NCI-H1048 (cell line): ENCODE data around the gene COX4I2.

ENCODE experiments used
- DNase-seq: peaks from one replicate; lab custom pipeline; 2025; lab: John Stamatoyannopoulos, UW

The COX4I2 gene

DNA sequence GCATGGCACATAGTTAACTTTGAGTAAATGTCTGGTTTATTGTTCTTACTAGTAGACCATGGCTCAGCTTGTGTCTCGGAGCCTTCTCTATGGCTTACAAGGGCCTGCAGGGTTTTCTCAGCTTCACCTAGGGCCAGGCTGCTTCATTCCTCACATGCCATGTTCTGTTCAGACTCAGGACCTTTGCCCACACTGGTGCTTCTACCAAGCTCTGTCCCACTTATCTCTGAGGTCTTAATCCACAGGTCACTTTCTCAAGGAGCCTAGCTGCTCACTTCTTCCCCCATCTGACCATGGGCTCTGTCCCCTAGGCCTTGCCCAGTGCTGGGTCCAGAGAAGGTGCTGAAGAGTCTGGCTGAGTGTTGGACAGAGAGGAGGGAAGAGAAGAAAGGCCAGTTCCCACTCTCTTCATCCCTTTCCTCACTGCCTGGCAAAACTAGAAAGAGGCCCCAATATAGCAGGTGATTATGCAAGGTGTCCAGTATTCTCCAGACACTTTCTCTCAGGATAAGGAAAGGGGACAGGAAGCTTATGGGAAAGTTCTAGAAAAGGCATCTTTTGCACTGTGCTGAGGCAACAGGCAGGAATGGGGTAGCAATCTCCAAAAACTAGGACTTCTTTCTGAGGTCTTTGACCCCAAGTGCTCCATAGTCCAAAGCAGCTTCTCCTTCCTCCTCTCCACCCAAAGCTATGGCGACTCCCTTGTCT, 40.0 kb downstream of the COX4I2 start:
- no peak for DNase-seq

DNA sequence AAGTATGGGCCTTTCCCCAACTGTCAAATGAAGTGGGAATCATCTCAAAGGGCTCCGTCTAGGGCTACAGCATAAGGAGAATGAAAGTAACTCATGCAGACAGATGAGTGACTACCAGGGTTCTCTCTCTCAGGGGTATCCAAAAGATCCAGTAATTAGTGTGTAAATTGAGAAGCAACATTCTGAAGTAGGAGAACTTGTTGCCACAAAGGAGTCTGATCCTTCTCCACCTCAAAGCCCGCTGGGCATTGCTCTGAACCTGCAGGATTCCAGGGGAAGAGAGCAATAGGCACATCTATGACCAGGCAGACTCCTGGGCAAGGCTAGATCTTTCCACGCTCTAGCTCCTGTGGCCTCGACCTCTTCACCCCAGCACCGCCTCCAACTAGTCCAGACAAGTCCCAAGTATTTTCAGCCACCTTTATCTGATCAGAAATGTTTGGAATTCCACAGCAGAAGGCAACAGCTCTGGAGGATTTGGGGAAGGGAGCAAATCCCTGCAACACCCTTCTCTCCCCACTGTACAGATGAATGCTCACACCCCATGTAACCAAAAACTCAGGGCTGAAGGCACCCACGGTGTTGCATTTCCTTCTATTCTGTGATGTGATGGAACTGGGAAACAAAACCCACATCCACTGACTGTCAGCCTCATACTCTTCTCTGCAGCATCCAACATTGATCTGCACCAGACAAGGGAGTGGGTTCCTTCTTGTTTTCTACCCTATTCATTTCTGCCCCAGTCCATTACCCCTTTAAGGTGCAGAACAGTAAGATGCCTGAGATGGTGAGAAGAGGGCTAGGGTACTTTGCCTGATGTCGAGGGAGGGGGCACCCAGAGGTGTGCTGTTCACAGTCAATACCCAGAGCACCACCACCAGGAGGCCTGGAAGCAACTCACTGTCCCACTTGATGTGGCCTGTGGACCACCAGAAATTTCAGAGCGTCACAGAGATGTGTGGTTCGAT, 41.0 kb downstream of the COX4I2 start:
- DNase-seq: no peak

DNA sequence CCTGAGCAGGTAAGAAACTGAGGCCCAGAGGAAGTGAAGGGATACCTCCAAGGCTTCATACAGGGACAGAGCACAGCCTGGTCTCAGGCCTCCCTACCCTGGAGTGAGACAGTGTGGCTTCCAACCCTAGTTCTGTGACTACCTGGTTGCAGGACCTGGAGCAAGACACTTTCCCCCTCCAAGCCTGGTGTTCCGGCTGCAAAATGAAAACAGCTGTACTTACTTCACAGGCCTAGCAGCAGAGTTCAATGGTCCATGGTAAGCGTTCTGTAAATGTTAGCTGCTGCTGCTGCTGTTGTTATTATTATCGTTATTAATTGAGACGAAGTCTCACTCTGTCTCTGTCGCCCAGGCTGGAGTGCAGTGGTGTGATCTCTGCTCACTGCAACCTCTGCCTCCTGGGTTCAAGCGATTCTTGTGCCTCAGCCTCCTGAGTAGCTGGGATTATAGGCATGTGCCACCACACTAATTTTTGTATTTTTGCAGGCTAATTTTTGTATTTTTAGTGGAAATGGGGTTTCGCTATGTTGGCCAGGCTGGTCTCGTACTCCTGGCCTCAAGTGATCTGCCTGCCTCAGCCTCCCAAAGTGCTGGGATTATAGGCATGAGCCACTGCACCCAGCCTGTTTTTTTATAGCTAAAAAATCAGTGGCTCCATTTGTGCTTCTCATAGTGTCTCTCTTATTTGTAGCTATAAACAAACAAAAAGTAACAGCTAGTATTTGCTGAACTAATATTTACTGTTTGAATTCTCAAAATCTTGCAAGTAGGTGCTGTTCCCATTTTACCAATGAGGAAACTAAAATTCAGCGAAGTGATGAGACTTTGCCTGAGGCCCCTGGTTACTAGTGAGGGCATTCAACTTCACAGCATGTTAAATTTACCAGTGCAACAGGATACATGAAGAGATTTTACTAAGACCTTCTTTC, 41.9 kb downstream of the COX4I2 start:
- DNase-seq: no peak

DNA sequence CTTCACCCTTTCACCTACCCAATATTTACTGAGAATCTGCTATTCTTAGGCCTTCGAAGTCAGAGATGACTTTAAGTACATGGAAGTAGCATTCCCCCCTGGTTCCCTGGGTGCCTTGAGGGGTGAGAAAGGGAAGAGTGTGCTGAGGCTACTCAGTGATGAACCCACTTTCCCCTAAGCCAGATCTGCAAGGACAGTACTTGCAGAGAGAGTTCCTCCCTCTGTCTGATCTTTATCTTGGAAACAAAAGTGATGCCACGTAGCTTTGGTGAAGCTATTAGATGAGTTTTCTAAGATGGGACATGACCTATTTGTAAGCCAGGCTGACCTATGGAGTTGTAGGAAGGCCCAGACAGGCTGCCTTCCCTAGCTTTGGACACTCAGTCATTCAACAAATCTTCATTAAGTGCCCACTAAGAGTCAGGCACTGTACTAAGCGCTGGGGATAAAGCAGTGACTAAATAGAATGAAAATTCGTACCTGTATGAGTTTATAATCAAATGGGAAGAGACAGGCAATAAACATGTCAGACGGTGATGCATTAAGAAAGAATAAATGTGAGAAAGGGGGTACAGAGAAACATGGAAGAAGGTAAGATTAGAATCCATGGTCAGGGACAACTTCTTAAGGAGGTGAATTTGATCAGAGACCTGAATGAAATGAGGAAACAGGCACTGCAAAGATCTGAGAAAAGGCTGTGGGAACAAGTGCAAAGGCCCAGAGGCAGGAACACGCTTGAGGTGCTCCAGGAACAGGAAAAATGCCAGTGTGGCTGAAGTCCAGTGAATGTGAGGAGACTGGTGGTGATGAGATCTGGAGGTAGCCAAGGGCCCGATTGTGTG, 42.8 kb downstream of the COX4I2 start:
- no peak for DNase-seq

DNA sequence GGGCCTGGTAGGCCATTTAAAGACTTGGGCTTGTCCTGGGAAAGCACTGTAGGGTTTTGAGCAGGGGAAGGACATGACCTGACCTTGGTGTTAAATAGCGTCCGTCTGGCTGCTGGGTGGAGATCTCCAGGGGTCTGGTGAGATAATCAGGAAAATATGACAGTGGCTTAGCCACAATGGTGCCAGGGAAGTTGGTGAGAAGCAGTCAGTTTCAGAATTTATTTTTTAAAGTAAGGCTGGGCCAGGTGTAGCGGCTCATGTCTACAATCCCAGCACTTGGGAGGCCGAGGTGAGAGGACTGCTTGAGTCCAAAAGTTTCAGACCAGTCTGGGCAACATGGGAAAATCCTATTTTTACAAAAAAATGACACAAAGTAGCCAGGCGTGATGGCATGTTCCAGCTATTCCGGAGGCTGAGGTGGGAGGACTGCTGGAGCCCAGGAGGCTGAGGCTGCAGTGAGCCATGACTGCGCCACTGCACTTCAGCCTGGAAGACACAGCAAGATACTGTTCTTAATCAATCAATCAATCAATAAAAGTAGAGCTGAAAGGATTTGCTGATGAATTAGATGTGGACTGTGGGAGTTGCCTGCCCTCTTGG, 43.5 kb downstream of the COX4I2 start:
- DNase-seq: no peak

DNA sequence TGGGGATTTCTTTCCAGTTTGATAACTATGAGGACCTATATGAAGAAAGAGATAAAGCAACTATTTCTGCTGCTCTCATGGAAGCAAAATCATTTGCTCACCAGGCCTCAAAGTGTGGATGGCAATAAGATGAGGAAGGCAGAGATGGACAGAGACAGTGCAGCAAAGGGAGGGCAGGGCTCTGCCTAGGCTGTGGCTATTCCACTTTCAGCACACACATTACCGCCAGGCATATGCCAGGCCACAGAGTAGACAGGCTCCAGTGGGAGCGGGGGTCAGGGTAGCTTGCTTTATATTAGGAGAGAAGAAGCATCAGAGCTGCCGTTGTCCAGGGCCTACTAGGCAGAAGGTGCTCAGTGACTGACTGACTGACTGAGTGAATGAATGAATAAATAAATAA, 44.1 kb downstream of the COX4I2 start:
- DNase-seq: no peak

DNA sequence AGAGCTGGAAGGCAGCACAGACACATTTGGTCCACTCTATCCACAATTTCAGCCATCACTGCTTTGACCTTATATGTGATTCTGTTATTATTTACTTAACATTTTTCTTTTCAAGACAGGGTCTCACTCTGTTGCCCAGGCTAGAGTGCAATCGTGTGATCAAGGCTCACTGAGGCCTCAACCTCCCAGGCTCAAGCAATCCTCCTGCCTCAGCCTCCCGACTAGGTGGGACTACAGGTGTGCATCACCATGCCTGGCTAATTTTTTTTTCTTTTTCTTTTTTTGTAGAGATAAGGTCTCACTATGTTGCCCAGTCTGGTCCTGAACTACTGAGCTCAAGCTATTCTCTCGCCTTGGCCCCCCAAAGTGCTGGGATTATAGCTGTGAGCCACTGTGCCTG, 44.6 kb downstream of the COX4I2 start:
- no peak for DNase-seq

DNA sequence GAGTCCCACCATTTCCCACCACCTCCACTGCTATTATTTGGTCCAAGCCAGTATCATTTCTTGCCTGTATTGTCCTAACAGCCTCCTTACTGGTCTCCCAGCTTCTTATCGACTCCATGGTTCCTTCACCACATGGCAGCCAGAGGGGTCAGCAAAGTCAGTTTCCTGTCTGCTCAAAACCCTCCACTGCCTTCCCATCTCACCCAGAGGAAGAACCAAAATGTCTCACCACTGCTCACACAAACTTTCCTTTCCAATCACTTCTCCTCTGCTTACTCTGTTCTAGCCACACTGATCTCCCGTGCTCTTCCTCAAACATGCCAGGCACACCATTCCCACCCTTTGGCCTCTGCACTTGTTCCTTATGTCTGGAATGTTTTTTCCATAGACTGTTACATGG, 45.2 kb downstream of the COX4I2 start:
- DNase-seq: no peak

DNA sequence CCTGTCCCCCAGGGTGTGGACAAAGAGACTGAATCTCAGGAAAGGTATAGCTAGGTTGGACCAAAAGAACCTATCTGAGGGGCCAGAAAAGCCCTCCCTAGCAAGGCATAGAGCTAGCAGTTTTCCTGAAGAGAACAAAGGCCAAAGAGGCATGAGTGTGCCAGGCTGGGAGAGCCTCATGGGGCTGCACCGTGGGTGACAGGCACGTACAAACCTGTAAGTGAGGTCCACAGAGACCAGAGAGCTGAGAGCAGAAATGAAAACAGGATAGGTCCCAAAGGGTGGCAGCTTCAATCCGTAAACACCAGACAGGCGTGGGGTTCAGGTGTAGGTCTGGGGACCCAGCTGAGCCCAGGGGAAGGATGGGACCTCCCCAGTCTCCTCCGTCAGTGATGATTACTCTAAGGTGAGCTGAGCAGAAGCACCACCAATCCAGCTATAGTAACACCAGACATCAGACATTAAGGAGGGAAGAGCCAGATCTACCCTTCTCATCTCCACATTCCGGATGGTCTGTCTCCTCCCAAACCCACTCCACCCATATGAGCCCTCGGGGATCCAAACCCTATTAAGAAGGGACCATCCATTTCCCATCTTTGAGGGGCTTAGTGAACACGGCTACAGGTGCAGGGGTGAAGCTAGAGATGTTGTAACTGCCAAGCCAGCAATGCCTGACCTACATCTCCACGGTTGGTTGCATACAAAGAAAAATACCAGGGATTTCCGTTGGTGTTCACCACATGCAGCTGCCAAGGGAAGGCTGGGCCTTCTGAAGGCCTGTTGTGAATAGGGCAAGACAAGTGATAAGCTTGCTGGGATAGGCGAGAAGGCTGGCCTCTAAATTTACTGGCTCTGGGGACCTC, 46.7 kb downstream of the COX4I2 start:
- DNase-seq: no peak

DNA sequence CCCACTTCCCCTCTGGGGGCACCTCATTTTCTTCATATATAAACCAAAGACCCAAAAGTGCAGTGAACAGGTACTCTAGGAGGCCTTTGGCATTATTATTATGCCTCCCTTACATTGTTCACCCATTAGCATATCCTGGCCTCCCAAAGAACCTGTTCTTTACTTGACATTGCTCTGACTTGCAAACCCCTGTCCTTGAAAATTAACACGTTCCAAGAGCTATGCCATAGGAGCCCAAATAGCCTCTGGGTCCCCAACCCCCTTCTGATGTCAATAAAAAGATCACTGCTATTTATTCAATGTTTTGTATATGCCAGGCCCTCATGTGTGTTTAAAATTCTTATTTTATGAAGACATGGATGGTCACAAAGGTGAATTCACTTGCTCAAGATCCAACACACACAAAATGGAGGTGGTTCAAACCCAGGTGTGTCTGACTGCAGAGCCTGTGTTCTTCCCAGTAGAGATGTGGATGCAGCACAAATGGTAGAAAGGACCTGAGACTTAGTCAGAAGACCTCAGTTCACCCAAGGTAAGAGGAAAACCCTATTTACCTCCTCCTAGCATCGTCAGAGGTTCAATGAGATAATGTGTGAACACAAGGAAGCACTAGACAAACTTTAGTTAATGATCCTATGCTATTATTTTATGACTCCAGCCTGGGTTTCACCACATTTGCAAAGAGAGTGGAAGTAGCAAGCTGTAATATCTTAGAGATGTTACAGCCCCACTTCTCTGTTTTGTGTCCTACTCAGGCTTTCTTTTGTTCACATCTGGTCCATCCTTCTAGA, 48.3 kb downstream of the COX4I2 start:
- no peak for DNase-seq

DNA sequence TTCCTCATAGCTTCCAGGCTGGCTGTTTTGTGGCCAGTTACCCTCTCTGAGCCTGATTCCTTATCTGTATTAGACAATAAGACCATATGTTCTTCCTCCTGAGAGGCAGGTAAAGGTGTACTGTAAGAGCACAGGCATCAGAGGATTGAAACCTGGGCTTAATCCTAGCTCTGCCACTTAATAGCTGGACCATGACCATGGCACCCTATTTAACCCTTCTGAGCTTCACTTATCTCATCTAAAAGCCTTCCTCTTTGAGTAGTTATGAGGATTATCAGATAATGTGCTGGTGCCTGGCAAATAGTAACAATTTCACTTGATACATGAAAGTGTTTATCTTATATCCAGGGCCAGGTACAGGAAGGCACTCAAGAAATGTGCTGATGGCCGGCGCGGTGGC, 50.1 kb downstream of the COX4I2 start:
- no peak for DNase-seq

DNA sequence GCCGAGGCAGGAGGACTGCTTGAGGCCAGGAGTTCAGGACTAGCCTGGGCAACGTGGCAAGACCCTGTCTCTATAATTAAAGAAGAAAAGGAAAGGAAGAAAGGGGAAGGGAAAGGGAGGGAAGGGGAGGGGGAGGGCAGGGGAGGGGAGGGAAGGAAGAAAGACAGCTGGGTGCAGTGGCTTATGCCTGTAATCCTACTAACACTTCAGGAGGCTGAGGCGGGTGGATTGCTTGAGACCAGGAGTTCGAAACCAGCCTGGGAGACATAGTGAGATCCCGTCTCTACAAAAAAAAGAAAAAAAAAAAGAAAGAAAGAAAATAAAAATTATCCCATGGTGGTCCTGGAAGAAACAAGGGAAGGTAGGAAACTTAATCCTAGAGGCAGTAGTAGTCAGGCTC, 51.4 kb downstream of the COX4I2 start:
- no peak for DNase-seq

DNA sequence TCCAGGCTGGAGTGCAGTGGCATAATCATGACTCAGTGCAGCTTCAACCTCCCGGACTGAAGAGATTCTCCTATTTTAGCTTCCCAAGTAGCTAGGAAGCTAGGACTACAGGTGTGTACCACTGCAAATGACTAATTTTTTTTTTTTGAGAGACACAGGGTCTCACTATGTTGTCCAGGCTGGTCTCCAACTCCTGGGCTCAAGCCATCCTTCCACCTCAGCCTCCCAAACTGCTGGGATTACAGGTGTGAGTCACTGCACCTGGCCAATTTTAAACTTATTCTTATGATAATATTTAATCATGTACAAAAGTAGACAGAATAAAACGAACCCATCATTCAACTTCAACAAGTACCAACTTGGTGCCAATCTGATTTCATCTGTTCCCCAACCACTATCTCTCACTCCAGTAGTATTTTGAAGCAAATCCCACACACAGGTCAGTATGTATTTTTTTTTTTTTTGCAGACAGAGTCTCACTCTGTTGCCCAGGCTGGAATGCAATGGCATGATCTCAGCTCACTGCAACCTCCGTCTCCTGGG, 52.5 kb downstream of the COX4I2 start:
- no peak for DNase-seq

DNA sequence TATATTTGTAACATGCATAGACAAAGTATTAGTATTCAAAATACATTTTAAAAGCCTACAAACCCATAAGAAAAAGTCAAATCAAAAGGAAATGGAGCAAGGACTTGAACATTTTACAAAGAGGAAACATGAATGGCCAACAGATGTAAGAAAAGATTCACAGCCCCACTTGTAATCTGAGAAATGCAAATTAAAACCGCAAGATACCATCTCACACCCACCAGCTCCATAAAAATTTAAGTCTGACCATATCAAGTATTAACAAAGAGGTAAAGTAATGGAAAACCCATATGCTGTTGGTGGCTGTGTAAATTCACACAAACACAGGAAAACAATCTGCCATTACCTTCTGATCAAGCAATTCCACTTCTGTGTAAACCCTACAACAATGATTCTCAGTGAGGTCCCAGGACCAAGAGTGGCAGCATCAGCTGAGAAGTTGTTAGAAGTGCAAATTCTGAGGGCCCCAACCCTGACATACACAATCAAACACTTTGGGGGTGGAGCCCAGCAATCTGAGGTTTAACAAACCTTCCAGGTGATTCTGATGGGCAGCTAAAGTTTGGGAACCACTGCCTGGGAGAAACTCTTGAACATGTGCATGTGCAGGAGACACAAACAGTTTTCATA, 54.0 kb downstream of the COX4I2 start:
- no peak for DNase-seq

DNA sequence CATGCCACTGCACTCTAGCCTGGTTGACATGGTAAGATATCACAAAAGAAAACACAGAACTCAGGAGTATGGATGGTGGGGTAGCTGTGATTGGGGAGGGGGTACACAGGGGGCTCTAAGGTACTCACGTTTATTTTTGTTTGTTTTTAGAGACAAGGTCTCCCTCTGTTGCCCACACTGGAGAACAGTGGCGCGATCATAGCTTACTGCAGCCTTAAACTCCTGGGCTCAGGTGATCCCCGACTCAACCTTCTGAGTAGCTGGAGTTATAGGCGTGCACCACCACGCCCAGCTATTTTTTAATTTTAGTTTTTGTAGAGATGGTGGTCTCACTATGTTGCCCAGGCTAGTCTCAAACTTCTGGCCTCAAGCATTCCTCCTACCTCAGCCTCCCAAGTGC, 55.7 kb downstream of the COX4I2 start:
- no peak for DNase-seq

DNA sequence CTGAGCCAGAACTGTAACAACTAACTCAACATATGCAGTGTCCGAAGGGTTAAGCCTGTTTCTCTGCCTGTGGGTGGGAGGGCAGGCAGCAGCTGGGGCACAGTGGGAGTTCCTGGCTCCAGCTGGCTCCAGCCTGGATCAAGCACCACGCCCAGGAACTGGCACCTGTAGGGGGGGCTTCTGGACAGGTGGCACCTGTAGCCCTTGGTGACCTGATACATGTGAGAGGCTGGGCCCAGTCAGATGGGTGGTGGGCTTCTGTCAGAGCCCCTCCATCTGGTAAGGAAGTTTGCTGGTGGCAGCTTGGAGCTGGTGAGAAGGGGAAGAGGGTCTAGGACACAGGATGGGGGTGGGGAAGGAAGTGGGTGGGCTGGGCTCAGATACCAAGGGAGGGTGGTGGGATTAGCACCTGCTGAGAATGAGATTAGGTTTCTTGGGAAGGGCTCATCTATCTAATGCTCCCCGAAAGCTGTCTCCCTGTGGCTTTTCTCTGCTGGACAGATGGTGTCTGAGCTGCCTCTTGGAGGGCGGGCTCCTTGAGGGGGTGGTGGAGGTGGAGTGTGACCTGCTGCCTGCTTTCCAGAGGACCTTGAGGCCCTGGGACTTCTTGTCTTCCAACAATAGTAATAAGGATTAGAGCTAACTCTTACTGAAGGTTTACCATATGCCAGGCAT, 56.4 kb downstream of the COX4I2 start:
- DNase-seq: no peak
